Measurements from ENCODE around the gene RALGPS1.
A peak's percentile ranks its signal among the peaks of the same experiment; 100 is the strongest.

Gene RALGPS1

DNA sequence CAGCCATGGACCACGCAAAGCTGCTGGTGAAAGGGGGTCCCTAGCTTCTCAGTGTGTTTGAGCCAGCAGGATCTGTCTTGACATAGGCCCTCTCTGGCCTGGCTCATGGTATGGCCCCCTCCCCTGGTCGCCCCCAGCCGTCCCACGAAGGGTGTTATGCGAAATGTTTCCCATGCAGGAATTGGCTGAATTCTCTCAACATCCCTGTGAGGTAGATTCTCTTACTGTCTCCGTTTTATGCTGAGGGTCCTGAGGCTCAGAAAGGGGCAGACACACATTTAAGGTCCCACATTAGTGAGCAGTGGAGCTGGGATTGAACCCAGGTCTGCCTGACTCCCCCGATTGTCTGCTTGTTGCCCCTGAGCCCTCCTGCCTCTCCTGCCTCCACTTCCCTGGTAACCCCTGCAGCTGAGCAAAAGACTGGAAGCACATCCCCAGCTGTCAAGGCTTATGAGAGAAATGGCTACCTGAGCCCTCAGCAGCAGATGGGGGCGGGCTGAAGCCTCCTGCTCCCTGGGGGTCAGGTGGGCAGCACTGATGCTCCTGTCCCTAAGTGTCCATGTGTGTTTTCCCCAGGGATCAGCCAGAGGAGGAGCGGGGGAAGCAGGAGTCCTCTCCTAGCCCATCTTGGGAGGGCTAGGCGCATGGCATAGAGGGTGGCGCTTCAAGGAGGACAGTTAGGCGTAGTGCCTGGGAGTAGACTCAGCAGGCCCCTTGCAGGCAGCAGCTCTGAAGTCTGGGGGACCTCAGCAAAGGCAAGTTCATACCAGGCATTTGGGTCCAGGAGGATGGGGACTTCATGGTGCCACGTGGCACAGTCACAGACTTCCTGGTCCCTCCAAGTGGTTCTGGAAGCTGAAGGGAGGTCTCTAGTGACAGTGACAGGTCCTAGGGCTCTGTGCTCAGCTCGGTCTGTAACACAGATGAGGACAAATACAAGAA is 301.0 kb downstream of the RALGPS1 start:
- Histone ChIP-seq H3K9ac (ENCODE audit: low read depth, low read length) (no peak overlapping the region), H3K4me1 (ENCODE audit: insufficient read depth, low read length) (peaks cover 11% of the 10 kb centered on the region), H3K9me3 (ENCODE audit: control insufficient read depth, insufficient read depth, low read length) (no peaks in the 10 kb centered on the region), H3K36me3 (ENCODE audit: insufficient read depth, low read length) (no peaks in the 10 kb centered on the region)

DNA sequence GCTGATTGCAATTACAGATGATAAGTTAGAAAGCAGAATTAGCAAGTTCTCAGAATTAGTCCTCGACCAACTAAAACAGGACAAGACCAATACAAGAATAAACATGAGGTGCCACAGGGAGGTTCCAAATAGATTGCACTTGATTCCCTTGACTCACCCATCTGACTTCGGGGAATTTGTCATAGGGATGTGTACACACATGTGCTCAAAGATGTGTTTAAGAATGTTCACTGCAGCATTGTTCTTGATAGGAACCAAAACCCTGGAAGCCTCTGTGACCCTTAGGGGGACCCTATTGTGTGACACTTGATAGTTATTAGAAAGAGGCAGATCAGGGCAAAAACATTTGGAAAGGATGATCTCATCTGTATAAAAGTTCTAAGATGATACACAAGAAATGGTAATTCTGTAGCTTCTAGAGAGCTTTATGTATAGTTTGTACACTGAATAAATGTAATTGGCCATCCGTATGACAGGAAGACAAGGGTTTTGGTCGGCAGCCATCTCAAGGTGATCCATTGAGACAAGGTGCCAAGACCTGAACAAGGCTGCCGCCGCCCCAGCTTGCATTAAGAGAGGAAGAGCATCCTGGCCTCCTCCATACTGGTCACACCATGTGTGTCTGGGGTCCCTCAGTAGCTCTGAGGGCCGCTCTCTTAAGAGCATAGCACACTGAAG is 301.8 kb downstream of the RALGPS1 start:
- Histone ChIP-seq H3K36me3 (ENCODE audit: insufficient read depth, low read length) (no peaks in the 10 kb centered on the region), H3K4me1 (ENCODE audit: insufficient read depth, low read length) (peaks cover 4% of the 10 kb centered on the region; the same call in 1 of the 2 replicates), H3K9me3 (ENCODE audit: control insufficient read depth, insufficient read depth, low read length) (no peaks in the 10 kb centered on the region), H3K9ac (ENCODE audit: low read depth, low read length) (no peak overlapping the region)

DNA sequence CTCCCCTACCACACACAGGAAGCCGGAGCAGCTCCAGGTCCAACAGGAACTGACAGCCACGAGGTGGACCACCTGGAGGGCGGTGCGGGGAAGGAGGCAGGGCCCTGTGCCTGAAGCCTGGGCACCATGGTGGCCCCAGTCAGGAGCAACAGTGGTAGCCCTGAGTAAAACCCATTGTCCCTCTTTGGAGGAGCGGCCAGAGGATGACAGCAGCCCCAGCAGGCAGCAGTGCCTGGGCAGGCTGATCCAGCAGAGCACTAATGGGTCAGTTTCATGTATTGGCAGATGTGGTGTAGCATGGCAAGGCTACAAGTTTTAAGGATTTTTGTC is 302.3 kb downstream of the RALGPS1 start:
- no peak overlapping the region for H3K9ac ChIP-seq (ENCODE audit: low read depth, low read length)
- no peaks in the 10 kb centered on the region for H3K9me3 ChIP-seq (ENCODE audit: control insufficient read depth, insufficient read depth, low read length)
- H3K4me1 ChIP-seq (ENCODE audit: insufficient read depth, low read length), result 0 out of 2 replicates have a peak, but pooled peaks cover 4% of the 10 kb centered on the region
- no peaks in the 10 kb centered on the region for H3K36me3 ChIP-seq (ENCODE audit: insufficient read depth, low read length)

DNA sequence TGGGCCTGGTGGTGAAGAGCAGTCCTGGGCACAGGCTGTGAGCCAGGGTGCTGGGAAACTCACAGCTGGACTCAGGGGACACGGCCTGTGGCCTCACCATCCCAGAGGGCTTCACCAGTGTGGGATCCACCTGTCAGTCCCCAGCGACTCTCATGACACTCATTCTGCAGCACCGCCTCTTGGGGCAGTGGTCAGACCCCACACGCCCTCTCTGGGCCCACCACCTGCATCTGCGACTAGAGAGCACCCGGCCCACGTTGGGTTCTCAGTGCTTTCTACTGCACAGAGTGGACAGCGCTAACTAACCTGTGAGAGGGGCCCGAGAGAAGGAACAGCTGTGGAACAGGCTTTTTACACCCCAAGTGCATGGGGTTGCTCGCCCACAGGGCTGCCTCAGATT is 304.2 kb downstream of the RALGPS1 start:
- Histone ChIP-seq H3K9ac (ENCODE audit: low read depth, low read length) (no peak overlapping the region), H3K36me3 (ENCODE audit: insufficient read depth, low read length) (no peaks in the 10 kb centered on the region), H3K4me1 (ENCODE audit: insufficient read depth, low read length) (0 out of 2 replicates have a peak, but pooled peaks cover 4% of the 10 kb centered on the region), H3K9me3 (ENCODE audit: control insufficient read depth, insufficient read depth, low read length) (no peaks in the 10 kb centered on the region)

DNA sequence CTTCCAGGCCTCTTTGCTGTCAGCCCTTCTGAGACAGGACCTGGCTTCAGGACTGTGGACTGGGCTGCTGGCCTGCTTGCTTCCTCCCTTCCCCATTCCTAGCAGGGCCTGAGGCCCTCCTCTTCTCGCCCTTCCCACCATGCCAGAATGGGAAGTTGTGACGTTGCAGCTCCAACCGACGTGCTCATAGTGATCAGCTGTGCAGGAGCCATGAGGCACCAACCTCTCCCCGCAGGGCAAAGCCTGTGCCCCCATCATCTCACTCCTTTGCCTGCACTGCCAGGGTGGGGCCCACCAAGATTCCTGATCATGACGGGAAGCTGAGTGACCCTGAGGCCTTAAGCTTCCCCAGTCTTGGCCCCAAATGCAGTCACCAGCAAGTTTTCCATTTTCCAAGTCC is 304.9 kb downstream of the RALGPS1 start:
- Histone ChIP-seq H3K36me3 (ENCODE audit: insufficient read depth, low read length) (no peaks in the 10 kb centered on the region), H3K9me3 (ENCODE audit: control insufficient read depth, insufficient read depth, low read length) (no peaks in the 10 kb centered on the region), H3K4me1 (ENCODE audit: insufficient read depth, low read length) (0 out of 2 replicates have a peak, but pooled peaks cover 3% of the 10 kb centered on the region), H3K9ac (ENCODE audit: low read depth, low read length) (no peak overlapping the region)

DNA sequence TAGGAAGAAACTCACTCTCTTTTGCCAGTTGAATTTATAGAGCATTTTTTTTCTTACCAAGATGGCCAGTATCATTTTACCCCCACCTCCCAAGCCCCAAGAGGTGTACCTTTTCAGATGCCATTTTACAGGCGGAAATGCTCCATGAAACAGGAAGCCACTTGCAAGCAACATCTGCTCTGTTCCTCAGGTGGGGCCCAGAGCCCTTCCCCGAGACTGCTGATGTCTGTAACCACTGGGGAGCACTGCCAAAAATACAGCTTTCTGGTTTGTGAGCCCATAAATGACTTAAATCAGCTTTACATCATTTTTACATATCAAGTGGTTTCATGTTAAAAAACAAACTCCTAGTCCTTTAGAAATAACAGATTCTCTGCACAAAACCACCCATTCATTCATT is 307.1 kb downstream of the RALGPS1 start:
- no peaks in the 10 kb centered on the region for H3K9me3 ChIP-seq (ENCODE audit: control insufficient read depth, insufficient read depth, low read length)
- H3K9ac ChIP-seq (ENCODE audit: low read depth, low read length), result no peak overlapping the region
- no peaks in the 10 kb centered on the region for H3K4me1 ChIP-seq (ENCODE audit: insufficient read depth, low read length)
- no peaks in the 10 kb centered on the region for H3K36me3 ChIP-seq (ENCODE audit: insufficient read depth, low read length)

DNA sequence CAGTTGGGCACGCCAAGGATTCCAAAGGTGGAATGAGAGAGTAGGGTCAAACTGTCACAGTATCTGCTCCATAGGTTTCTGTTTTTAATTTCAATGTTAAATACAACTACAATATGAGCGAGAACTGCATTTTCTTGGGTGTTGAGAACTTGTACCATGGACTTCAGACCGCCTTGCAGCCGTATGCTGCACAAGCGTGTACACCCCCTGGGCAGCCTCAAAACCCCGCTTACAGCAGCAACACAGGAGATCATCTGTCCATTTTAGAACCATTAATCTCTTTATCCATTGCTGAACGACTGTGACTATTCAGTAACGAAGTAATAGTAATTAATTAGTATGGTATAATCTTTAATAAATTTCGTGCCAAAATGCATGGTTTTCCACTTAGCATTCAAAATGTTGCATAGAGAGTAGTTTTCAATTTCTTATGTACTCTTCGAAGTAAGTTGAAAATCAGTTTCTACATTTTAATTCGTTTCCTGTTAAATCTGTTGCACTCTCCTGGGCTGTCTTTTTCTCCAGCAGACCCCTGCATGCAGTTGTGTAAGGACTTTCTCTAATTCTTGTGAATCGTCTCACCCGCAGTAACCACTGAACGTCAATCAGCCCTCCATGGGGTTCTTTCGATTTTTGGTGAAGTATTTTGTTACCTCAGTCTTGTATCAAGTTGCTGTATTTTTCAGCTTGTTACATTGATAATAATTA is 308.0 kb downstream of the RALGPS1 start:
- no peaks in the 10 kb centered on the region for H3K4me1 ChIP-seq (ENCODE audit: insufficient read depth, low read length)
- no peaks in the 10 kb centered on the region for H3K9me3 ChIP-seq (ENCODE audit: control insufficient read depth, insufficient read depth, low read length)
- no peaks in the 10 kb centered on the region for H3K36me3 ChIP-seq (ENCODE audit: insufficient read depth, low read length)
- no peak overlapping the region for H3K9ac ChIP-seq (ENCODE audit: low read depth, low read length)

DNA sequence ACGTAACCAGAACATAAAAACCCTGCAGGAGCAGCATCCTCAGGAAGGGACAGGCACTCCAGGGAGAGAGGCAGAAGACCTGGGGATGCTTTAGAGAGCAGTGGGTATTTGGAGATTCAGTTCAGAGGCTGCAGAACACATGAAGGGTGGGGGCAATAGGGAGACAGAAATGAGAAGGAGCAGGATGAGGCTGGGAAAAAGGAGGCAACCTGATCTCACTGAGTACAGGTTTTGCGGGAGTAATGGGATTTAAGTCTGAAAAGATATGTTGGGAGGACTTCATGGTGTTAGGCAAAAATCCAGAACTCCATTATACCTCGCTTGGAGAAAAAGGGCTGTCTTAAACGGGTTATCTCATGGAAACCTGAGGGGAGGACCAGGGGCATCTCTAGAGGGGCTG is 308.7 kb downstream of the RALGPS1 start:
- Histone ChIP-seq H3K4me1 (ENCODE audit: insufficient read depth, low read length) (no peaks in the 10 kb centered on the region), H3K9me3 (ENCODE audit: control insufficient read depth, insufficient read depth, low read length) (no peaks in the 10 kb centered on the region), H3K9ac (ENCODE audit: low read depth, low read length) (peak overlapping the region; percentile 52; the same call in 1 of the 2 replicates), H3K36me3 (ENCODE audit: insufficient read depth, low read length) (no peaks in the 10 kb centered on the region)

DNA sequence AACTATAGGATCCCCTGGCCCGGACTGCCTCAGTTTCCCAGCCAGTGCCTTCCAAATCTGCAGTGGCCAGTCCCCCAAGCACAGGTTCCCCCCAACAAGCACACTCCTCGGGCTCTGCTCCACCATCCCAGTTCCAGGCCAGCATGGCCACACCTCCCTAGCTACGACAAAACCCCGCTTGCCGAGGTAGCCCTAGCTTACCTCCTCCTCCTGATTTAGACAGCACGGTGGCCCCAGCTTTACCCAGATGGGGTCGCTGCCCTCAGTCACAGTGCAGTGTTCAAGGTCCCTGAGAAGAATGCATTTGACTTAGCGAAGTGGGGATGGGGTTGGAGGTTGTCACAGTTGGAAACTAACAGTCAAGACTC is 309.2 kb downstream of the RALGPS1 start:
- no peaks in the 10 kb centered on the region for H3K4me1 ChIP-seq (ENCODE audit: insufficient read depth, low read length)
- no peaks in the 10 kb centered on the region for H3K9me3 ChIP-seq (ENCODE audit: control insufficient read depth, insufficient read depth, low read length)
- peak overlapping the region; percentile 52; the same call in 1 of the 2 replicates for H3K9ac ChIP-seq (ENCODE audit: low read depth, low read length)
- no peaks in the 10 kb centered on the region for H3K36me3 ChIP-seq (ENCODE audit: insufficient read depth, low read length)

DNA sequence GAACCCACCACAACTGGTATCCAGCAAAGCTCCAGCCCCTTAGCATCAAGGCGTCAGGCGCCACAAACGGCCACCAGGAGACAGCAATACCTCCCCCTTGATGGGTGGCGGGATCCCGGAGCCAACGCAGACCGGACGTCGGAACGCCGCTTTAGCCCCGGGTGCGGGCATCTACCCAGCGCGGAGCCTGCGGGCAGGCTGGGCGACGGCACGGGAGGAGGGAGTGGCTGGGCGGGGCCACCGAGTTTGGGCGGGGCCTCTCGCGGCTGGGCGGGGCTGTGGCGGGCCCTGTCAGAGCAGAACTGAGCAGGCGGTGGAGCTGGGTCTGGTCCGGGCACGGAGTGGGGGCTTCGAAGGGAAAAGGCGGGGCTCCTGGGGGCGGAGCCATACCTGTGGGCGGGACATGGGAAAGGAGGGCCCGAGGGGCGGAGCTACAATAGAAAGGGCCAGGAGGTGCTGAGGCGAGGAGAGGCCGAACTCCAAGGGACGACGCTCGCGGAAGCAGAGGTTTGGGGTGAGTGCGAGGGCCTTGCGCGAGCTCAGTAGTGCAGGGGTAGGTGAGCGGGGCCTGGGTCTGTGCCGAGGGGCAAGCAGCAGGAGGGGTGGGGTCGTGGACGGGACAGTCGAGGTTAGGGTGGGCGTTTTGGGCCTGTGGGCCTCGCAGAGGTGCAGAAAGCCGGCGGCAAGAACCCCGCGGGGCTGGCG is 309.7 kb downstream of the RALGPS1 start:
- H3K9ac ChIP-seq (ENCODE audit: low read depth, low read length), result peak overlapping the region; percentile 59; the same call in 1 of the 2 replicates
- H3K9me3 ChIP-seq (ENCODE audit: control insufficient read depth, insufficient read depth, low read length), result no peaks in the 10 kb centered on the region
- no peaks in the 10 kb centered on the region for H3K4me1 ChIP-seq (ENCODE audit: insufficient read depth, low read length)
- no peaks in the 10 kb centered on the region for H3K36me3 ChIP-seq (ENCODE audit: insufficient read depth, low read length)

DNA sequence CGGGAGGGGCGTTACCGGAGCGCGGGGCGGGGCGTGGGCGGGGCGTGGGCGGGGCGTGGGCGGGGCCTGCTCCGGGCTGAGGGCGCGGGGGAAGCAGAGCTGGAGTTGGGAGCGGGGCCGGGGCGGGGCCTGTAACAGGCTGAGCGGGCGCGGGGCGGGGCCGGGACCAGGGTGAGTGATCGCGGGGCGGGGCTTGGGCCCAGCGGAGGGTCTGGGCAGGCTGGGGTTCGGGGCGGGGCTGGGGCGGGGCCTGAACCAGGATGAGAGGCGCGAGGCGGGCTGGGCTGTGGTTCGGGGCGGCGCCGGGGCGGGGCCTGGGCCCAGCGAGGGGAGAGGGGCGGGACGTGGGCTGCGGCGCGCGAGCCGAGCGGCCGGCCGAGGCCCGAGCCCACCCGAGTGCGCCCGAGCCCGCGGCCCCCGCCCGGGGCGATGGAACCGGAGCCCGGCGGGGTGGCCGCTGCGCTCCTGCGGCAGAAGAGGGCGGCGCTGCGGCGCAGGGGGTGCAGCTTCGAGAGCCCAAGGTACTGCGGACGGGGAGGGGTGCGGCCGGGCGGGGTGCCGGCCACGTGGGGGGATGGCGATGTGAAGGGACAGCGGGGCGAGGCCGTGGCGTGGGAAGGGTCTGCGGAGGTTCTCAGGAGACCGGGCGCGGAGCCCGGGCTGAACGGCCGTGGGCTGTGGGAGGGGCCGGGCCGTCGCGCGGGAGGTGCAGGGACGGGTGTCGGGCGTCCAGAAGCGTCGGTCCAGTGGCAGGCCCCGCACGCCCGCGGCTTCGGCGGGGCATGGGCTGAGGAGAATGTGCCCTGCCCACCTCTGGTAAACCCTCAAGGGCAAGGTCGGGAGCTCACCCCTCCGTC is 310.5 kb downstream of the RALGPS1 start:
- peak overlapping the region; percentile 75 for H3K9ac ChIP-seq (ENCODE audit: low read depth, low read length)
- no peaks in the 10 kb centered on the region for H3K36me3 ChIP-seq (ENCODE audit: insufficient read depth, low read length)
- H3K4me1 ChIP-seq (ENCODE audit: insufficient read depth, low read length), result no peaks in the 10 kb centered on the region
- no peaks in the 10 kb centered on the region for H3K9me3 ChIP-seq (ENCODE audit: control insufficient read depth, insufficient read depth, low read length)

DNA sequence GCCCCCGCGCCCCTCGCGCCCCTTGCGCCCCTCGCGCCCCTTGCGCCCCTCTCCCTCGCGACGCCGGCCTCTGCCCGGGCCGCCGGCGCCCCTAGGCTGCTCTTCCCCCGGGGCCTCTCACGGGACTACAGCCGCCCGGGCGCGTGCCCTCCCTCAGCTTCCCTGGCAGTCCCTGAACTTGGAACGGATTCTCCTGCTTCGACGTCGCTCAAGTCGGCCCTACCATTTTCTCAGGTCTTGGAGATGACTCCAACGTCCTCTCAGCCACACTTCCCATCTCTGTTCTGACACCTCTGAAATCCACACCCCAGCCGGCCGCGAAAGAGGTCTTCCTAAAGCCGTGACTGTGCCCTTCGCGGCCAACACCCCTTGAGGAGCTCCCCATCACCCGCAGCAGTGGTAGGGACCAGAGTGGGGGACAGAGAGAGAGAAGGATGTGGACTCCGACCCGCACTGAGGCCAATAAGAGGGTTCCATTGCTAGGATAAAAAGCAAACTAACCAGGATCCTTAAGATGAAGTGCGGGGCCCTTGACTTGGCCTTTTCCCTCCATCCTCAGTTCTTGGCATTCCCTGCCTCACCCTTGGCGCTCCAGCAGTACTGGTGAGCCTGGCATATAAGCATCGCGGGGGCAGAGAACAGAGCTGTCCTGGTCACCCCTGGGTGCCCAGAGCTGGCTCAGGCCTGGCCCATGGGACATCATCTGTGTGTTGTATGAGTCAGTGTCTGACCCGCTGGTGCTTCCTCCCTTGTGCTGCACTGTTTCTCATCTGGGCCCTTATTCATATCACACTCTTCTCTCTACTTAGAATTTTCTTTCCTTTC is 311.4 kb downstream of the RALGPS1 start:
- H3K9ac ChIP-seq (ENCODE audit: low read depth, low read length), result peak overlapping the region; percentile 75; the same call in 1 of the 2 replicates
- H3K4me1 ChIP-seq (ENCODE audit: insufficient read depth, low read length), result no peaks in the 10 kb centered on the region
- no peaks in the 10 kb centered on the region for H3K36me3 ChIP-seq (ENCODE audit: insufficient read depth, low read length)
- no peaks in the 10 kb centered on the region for H3K9me3 ChIP-seq (ENCODE audit: control insufficient read depth, insufficient read depth, low read length)
